Natural killer cell (primary cell): ENCODE measurements around the gene CDH20. TPM values are rescaled to one million over a fixed set of nuclear protein-coding genes. Genes with fewer than 3 reads are reported as not detected.
A peak's percentile ranks its signal among the peaks of the same experiment; 100 is the strongest.

ENCODE experiments used
- ATAC-seq, 3 donors: fragments of 150-1000 bp in 2 of 3; fragments of 200-7000 bp in 1 of 3; cut with Tn5 transposase; 1 replicate in 1 of 3; 2 replicates in 2 of 3; pipeline ENCODE4 v1.10.0; 2021; ENCODE audit warnings: mild to moderate bottlenecking in 2 of 3, moderate library complexity in 2 of 3
- DNase-seq, 2 donors: peaks; one replicate each; pipeline versions ENCODE4 v3.0.0 to v3.0.0-alpha.2; 2013 to 2021; ENCODE audit warnings: mixed read lengths in 1 of 2
- H3K27ac ChIP-seq: one replicate; pipeline ENCODE4 v1.5.1; 2013; ENCODE audit warnings: mild to moderate bottlenecking, low read length
- H3K27me3 ChIP-seq: one replicate; pipeline ENCODE4 v1.6.1; 2013; ENCODE audit warnings: low read length; ENCODE audit not compliant: control insufficient read depth, insufficient read depth
- H3K36me3 ChIP-seq: one replicate; pipeline ENCODE4 v1.6.1; 2013; ENCODE audit warnings: low read length; ENCODE audit not compliant: control insufficient read depth, insufficient read depth
- H3K4me1 ChIP-seq: one replicate; pipeline ENCODE4 v1.6.1; 2013; ENCODE audit warnings: low read length; ENCODE audit not compliant: control insufficient read depth, insufficient read depth
- H3K4me3 ChIP-seq: one replicate; pipeline ENCODE4 v1.5.1; 2013; ENCODE audit warnings: low read length
- H3K9me3 ChIP-seq: one replicate; pipeline ENCODE4 v1.6.1; 2013; ENCODE audit warnings: low read length; ENCODE audit not compliant: control insufficient read depth, insufficient read depth
- H3K27ac Mint-ChIP-seq, 2 donors: one replicate each; pipeline ENCODE4 v1.8.0; 2022; ENCODE audit warnings: mild to moderate bottlenecking in 2 of 2, mixed read lengths in 2 of 2, moderate library complexity in 1 of 2
- H3K27me3 Mint-ChIP-seq, 2 donors: one replicate each; pipeline ENCODE4 v1.8.0; 2022; ENCODE audit warnings: low read depth in 2 of 2, mixed read lengths in 2 of 2
- H3K36me3 Mint-ChIP-seq: one replicate; pipeline ENCODE4 v1.8.0; 2022; ENCODE audit warnings: mixed read lengths
- H3K4me1 Mint-ChIP-seq, 2 donors: one replicate each; pipeline ENCODE4 v1.8.0; 2022; ENCODE audit warnings: mixed read lengths in 2 of 2
- H3K4me3 Mint-ChIP-seq: one replicate; pipeline ENCODE4 v1.8.0; 2022; ENCODE audit warnings: mild to moderate bottlenecking, moderate library complexity, mixed read lengths
- H3K9me3 Mint-ChIP-seq, 2 donors: one replicate each; pipeline ENCODE4 v1.8.0; 2022; ENCODE audit warnings: mixed read lengths in 2 of 2
- CTCF ChIP-seq: fragments of 200-600 bp; IDR thresholded peaks from one replicate; pipeline ENCODE4 v1.8.0; 2022; ENCODE audit warnings: antibody characterized with exemption
- WGBS: methylation state at CpG from one replicate; pipeline ENCODE4 v1.1.7; 2013; ENCODE audit warnings: missing lambda C conversion rate; ENCODE audit not compliant: insufficient coverage; 5-methylcytosine and 5-hydroxymethylcytosine counted together
- intact Hi-C: fragments of 100-400 bp; cut with micrococcal nuclease; formaldehyde crosslinking; loops from one replicate; pipeline ENCODE4 v1.14.2; 2022
- total RNA-seq, 4 donors: library from RNA; stranded (reverse); fragments of 120-200 nt in 1 of 4; gene quantifications; one replicate each; pipeline versions ENCODE4 v1.2.3 to v1.2.4, GENCODE V29; 2013 to 2022

CDH20 gene
- total RNA-seq, 3 donors from 2014 or later (not counting 1 experiment from before 2014, with no cell fraction given) = 0.09 to 0.10 TPM; not detected in 1

- H3K4me3 ChIP-seq = peak overlapping the region; percentile 43
- Mint-ChIP-seq H3K9me3 (no peaks in the 10 kb centered on the region), H3K36me3 (no peaks in the 10 kb centered on the region), H3K4me3 (peak overlapping the region; percentile 85), H3K27ac (peak overlapping the region; percentile 60 to 78), H3K27me3 (peaks cover 0 to 14% of the 10 kb centered on the region in 2 donors), H3K4me1 (peaks cover 0 to 4% of the 10 kb centered on the region in 2 donors)
- peak overlapping the region; percentile 59 for H3K27ac ChIP-seq
- no peak for TF ChIP-seq CTCF
- no peaks in the 10 kb centered on the region for H3K36me3 ChIP-seq
- no peaks in the 10 kb centered on the region for H3K9me3 ChIP-seq
- WGBS = 66% methylated on average over 67 of the region's 67 CpGs
- ATAC-seq (peak; percentile 24 to 87 (median 79)), DNase-seq (peak; percentile 36 to 49)
- intact Hi-C loops = no loop called here
- H3K27me3 ChIP-seq = no peaks in the 10 kb centered on the region
- H3K4me1 ChIP-seq = no peaks in the 10 kb centered on the region
Observed at GRCh38 chr18:61554117-61554776, 221.0 kb downstream of the CDH20 start.

- intact Hi-C loops = no loop called here
- H3K9me3 Mint-ChIP-seq = no peaks in the 10 kb centered on the region
- peak overlapping the region; percentile 43 for H3K4me3 ChIP-seq
- peaks cover 0 to 4% of the 10 kb centered on the region in 2 donors for H3K4me1 Mint-ChIP-seq
- peak overlapping the region; percentile 85 for H3K4me3 Mint-ChIP-seq
- no peak overlapping the region for H3K27ac ChIP-seq
- no peaks in the 10 kb centered on the region for H3K36me3 Mint-ChIP-seq
- no peaks in the 10 kb centered on the region for H3K36me3 ChIP-seq
- no peaks in the 10 kb centered on the region for H3K4me1 ChIP-seq
- H3K9me3 ChIP-seq = no peaks in the 10 kb centered on the region
- ATAC-seq (no peak), DNase-seq (peak in 1 of 2 donors; percentile 6)
- H3K27ac Mint-ChIP-seq = peak overlapping the region in 1 of 2 donors; percentile 78
- H3K27me3 ChIP-seq = no peaks in the 10 kb centered on the region
- 60% methylated on average over 4 of the region's 4 CpGs for WGBS
- H3K27me3 Mint-ChIP-seq = peaks cover 0 to 7% of the 10 kb centered on the region in 2 donors
- no peak for TF ChIP-seq CTCF
Observed at GRCh38 chr18:61554946-61555361, 221.7 kb downstream of the CDH20 start.

- peaks cover 0 to 4% of the 10 kb centered on the region in 2 donors for H3K27me3 Mint-ChIP-seq
- intact Hi-C loops = no loop called here
- no peak overlapping the region for H3K27ac Mint-ChIP-seq
- H3K9me3 Mint-ChIP-seq = peaks cover 0 to 2% of the 10 kb centered on the region in 2 donors
- 90% methylated on average over 2 of the region's 3 CpGs for WGBS
- no peak overlapping the region for H3K4me3 ChIP-seq
- no peak for TF ChIP-seq CTCF
- no peaks in the 10 kb centered on the region for H3K36me3 Mint-ChIP-seq
- no peak overlapping the region for H3K4me3 Mint-ChIP-seq
- no peaks in the 10 kb centered on the region for H3K4me1 ChIP-seq
- ATAC-seq = no peak
- peaks cover 0 to 4% of the 10 kb centered on the region in 2 donors for H3K4me1 Mint-ChIP-seq
- H3K36me3 ChIP-seq = no peaks in the 10 kb centered on the region
- H3K9me3 ChIP-seq = no peaks in the 10 kb centered on the region
- no peaks in the 10 kb centered on the region for H3K27me3 ChIP-seq
- H3K27ac ChIP-seq = no peak overlapping the region
- DNase-seq = no peak
Observed at GRCh38 chr18:61556316-61556715, 223.1 kb downstream of the CDH20 start.
